Measurements from ENCODE around the gene NDC80. TPM values are rescaled to one million over a fixed set of nuclear protein-coding genes. Genes with fewer than 3 reads are reported as not detected.

The NDC80 gene
- total RNA-seq, 1 donor from 2014 or later: 0.26 TPM

GRCh38 chr18:2662990-2663389 is 91.6 kb downstream of the NDC80 start:
- Histone ChIP-seq H3K36me3 (ENCODE audit: control insufficient read depth, insufficient read depth, low read length) (peaks cover 1% of the 10 kb centered on the region), H3K27me3 (ENCODE audit: control insufficient read depth, insufficient read depth, low read length) (no peaks in the 10 kb centered on the region), H3K4me3 (ENCODE audit: low read depth, low read length) (no peak overlapping the region)
- FAIRE-seq (no peak), DNase-seq (ENCODE audit: low read depth) (no peak)
- TF ChIP-seq, protein P1, sequence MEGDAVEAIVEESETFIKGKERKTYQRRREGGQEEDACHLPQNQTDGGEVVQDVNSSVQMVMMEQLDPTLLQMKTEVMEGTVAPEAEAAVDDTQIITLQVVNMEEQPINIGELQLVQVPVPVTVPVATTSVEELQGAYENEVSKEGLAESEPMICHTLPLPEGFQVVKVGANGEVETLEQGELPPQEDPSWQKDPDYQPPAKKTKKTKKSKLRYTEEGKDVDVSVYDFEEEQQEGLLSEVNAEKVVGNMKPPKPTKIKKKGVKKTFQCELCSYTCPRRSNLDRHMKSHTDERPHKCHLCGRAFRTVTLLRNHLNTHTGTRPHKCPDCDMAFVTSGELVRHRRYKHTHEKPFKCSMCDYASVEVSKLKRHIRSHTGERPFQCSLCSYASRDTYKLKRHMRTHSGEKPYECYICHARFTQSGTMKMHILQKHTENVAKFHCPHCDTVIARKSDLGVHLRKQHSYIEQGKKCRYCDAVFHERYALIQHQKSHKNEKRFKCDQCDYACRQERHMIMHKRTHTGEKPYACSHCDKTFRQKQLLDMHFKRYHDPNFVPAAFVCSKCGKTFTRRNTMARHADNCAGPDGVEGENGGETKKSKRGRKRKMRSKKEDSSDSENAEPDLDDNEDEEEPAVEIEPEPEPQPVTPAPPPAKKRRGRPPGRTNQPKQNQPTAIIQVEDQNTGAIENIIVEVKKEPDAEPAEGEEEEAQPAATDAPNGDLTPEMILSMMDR (IDR thresholded peaks at IDR 0.05; ENCODE audit: insufficient read depth, low read length, severe bottlenecking): no peak

Other genes starting within 250 kb of the NDC80 start
- gene METTL4, start 52 bp upstream of the NDC80 start, total RNA-seq: 8.2 and 11.0 TPM in 2 replicates
- 42.1 and 45.3 TPM in 2 replicates for gene SMCHD1, start 84.2 kb downstream of the NDC80 start, total RNA-seq